HCT116 (cell line): ENCODE measurements around the gene CIART. TPM values are rescaled to one million over a fixed set of nuclear protein-coding genes. Genes with fewer than 3 reads are reported as not detected.
A peak's percentile ranks its signal among the peaks of the same experiment; 100 is the strongest.

Source experiments
- ATAC-seq: fragments of 200-7000 bp; cut with Tn5 transposase; 2 replicates; pipeline ENCODE4 v1.9.1; 2020; ENCODE audit warnings: mild to moderate bottlenecking, moderate library complexity
- BruUV-seq: library from RNA; stranded (reverse); fragments of 400-500 nt; replicated peaks from 2 replicates; lab custom pipeline; 2021; lab: Mats Ljungman, UMichigan
- CTCF ChIA-PET: fragments of 300-600 bp; sonication (Branson Sonifier 250); formaldehyde crosslinking; loops from one replicate; lab custom pipeline; 2021; ENCODE audit warnings: antibody characterized with exemption; lab: Charles Lee
- POLR2A ChIA-PET: fragments of 300-600, 350-600 bp; sonication (Branson Sonifier 250); formaldehyde crosslinking; loops from one replicate; lab custom pipeline; 2021; ENCODE audit warnings: antibody characterized with exemption; lab: Charles Lee
- RAD21 ChIA-PET, 2 experiments: fragments of 300-600 bp; sonication (Branson Sonifier 250); formaldehyde crosslinking; loops; one replicate each; lab custom pipeline; 2023; ENCODE audit warnings: low total read pairs in 2 of 2; ENCODE audit not compliant: uncharacterized antibody in 2 of 2, unreplicated experiment in 2 of 2, low non-redundant PET in 1 of 2; lab: Charles Lee
- DNase-seq: peaks from one replicate; pipeline ENCODE4 v3.0.0-alpha.2; 2010; ENCODE audit warnings: low read depth, low spot score
- H2AFZ ChIP-seq: fragments of 200-600 bp; shearing (Covaris generic), sonication (generic); 2 replicates; pipeline ENCODE4 v1.6.1; 2017; ENCODE audit warnings: low read depth, mixed run types, mixed read lengths, antibody characterized with exemption, low read length; ENCODE audit not compliant: poor library complexity, severe bottlenecking
- H3K27ac ChIP-seq: 2 replicates; pipeline ENCODE4 v1.5.1; 2012; ENCODE audit warnings: low read depth, low read length
- H3K27me3 ChIP-seq: fragments of 200-600 bp; sonication (generic); 2 replicates; pipeline ENCODE4 v1.6.1; 2016; ENCODE audit warnings: mixed run types, low read length, mixed read lengths; ENCODE audit not compliant: insufficient read depth
- H3K36me3 ChIP-seq, 2 experiments: fragments of 200-500 bp in 1 of 2; fragments of 200-600 bp in 1 of 2; sonication (Bioruptor generic) in 1 of 2; sonication (generic) in 1 of 2; 2 replicates each; pipeline versions ENCODE4 v1.5.1 to v1.6.1; 2014 to 2016; ENCODE audit warnings: low read length in 2 of 2, inconsistent platforms in 1 of 2, mixed read lengths in 1 of 2, mixed run types in 1 of 2; ENCODE audit not compliant: insufficient read depth in 2 of 2, control insufficient read depth in 1 of 2
- H3K4me1 ChIP-seq, 2 experiments: fragments of 200-600 bp in 1 of 2; sonication (generic) in 1 of 2; 2 replicates each; pipeline versions ENCODE4 v1.5.1 to v1.6.1; 2012 to 2017; ENCODE audit warnings: low read length in 2 of 2, inconsistent platforms in 1 of 2, mild to moderate bottlenecking in 1 of 2, mixed read lengths in 1 of 2, mixed run types in 1 of 2, moderate library complexity in 1 of 2; ENCODE audit not compliant: insufficient read depth in 2 of 2, control insufficient read depth in 1 of 2
- H3K4me2 ChIP-seq: fragments of 200-600 bp; sonication (generic); 2 replicates; pipeline ENCODE4 v1.6.1; 2017; ENCODE audit warnings: mixed run types, low read length, mixed read lengths
- H3K4me3 ChIP-seq, 2 experiments: fragments of 200-600 bp in 1 of 2; sonication (generic) in 1 of 2; replicated peaks in 1 of 2; 2 replicates each; pipeline ENCODE4 v1.5.1; 2011 to 2016; ENCODE audit warnings: low read length in 2 of 2, control low read depth in 1 of 2, low read depth in 1 of 2, mild to moderate bottlenecking in 1 of 2, mixed read lengths in 1 of 2, mixed run types in 1 of 2
- H3K79me2 ChIP-seq: fragments of 200-600 bp; sonication (generic); 2 replicates; pipeline ENCODE4 v1.6.1; 2017; ENCODE audit warnings: mild to moderate bottlenecking, mixed run types, low read length, moderate library complexity, mixed read lengths; ENCODE audit not compliant: insufficient read depth
- H3K9ac ChIP-seq: fragments of 200-600 bp; sonication (generic); 2 replicates; pipeline ENCODE4 v1.6.1; 2016; ENCODE audit warnings: low read length, mixed read lengths
- H3K9me2 ChIP-seq: fragments of 200-600 bp; sonication (generic), shearing (Covaris generic); 2 replicates; pipeline ENCODE4 v1.6.1; 2017; ENCODE audit warnings: mixed run types, mild to moderate bottlenecking, moderate library complexity; ENCODE audit not compliant: insufficient read depth
- H3K9me3 ChIP-seq, 2 experiments: fragments of 200-500 bp in 1 of 2; fragments of 200-600 bp in 1 of 2; sonication (Bioruptor generic) in 1 of 2; sonication (generic) in 1 of 2; 2 replicates each; pipeline ENCODE4 v1.6.1; 2014 to 2017; ENCODE audit warnings: low read length in 2 of 2, mixed read lengths in 2 of 2, inconsistent platforms in 1 of 2, low read depth in 1 of 2, mild to moderate bottlenecking in 1 of 2, mixed run types in 1 of 2, moderate library complexity in 1 of 2; ENCODE audit not compliant: control insufficient read depth in 1 of 2, insufficient read depth in 1 of 2
- H4K20me1 ChIP-seq: fragments of 200-600 bp; sonication (generic), shearing (Covaris generic); 2 replicates; pipeline ENCODE4 v1.6.1; 2017; ENCODE audit warnings: mixed run types, mild to moderate bottlenecking, moderate library complexity; ENCODE audit not compliant: insufficient read depth
- CTCF ChIP-seq, 3 experiments: fragments of 200-600 bp in 1 of 3; sonication (generic) in 1 of 3; IDR thresholded peaks in 2 of 3; conservative IDR thresholded peaks in 1 of 3; 2 replicates each; pipeline ENCODE4 v1.5.1; 2012 to 2017; ENCODE audit warnings: low read depth in 2 of 3, low read length in 2 of 3, antibody characterized with exemption in 1 of 3, borderline replicate concordance in 1 of 3, control low read depth in 1 of 3, mild to moderate bottlenecking in 1 of 3, mixed read lengths in 1 of 3, mixed run types in 1 of 3, moderate library complexity in 1 of 3; ENCODE audit not compliant: insufficient read depth in 1 of 3
- ELF1 ChIP-seq: IDR thresholded peaks from 2 replicates; pipeline ENCODE4 v1.6.1; 2012; ENCODE audit warnings: low read depth, borderline replicate concordance
- EZH2 ChIP-seq: fragments of 200-600 bp; sonication (generic); IDR thresholded peaks from 2 replicates; pipeline ENCODE4 v1.6.1; 2017; ENCODE audit warnings: antibody characterized with exemption, mixed run types
- EZH2phosphoT487 ChIP-seq: fragments of 200-600 bp; IDR thresholded peaks from 2 replicates; pipeline ENCODE4 v1.6.1; 2018; ENCODE audit warnings: antibody characterized with exemption, borderline replicate concordance
- RAD21 ChIP-seq: IDR thresholded peaks from 2 replicates; pipeline ENCODE4 v1.6.1; 2012; ENCODE audit warnings: low read depth, mild to moderate bottlenecking
- SRF ChIP-seq: IDR thresholded peaks from 2 replicates; pipeline ENCODE4 v1.6.1; 2012; ENCODE audit warnings: low read depth
- ZFX ChIP-seq: fragments of 450-650 bp; IDR thresholded peaks from 2 replicates; pipeline ENCODE4 v1.6.1; 2017
- ZNF274 ChIP-seq: fragments of 200-500 bp; sonication (Bioruptor generic); IDR thresholded peaks from 2 replicates; pipeline ENCODE4 v1.6.1; 2014; ENCODE audit warnings: mild to moderate bottlenecking, low read depth, low read length, inconsistent platforms
- intact Hi-C: fragments of 100-400 bp; cut with micrococcal nuclease; formaldehyde crosslinking; loops from 2 replicates; pipeline ENCODE4 v1.10.0; 2022
- total RNA-seq: library from RNA; stranded (reverse); gene quantifications from one replicate; pipeline ENCODE4 v1.2.1, GENCODE V29; 2021; ENCODE audit not compliant: unreplicated experiment

CIART gene
- total RNA-seq, 1 experiment from 2014 or later = 0.22 TPM

- Histone ChIP-seq H3K27me3 (no peaks in the 10 kb centered on the region), H3K9ac (peak overlapping the region; percentile 97), H3K4me2 (peak overlapping the region; percentile 99), H3K79me2 (peaks cover 22% of the 10 kb centered on the region), H3K9me2 (no peaks in the 10 kb centered on the region), H2AFZ (no peak overlapping the region), H3K27ac (peak overlapping the region; percentile 69), H3K4me1 (peaks cover 22 to 36% of the 10 kb centered on the region in 2 experiments), H3K36me3 (peaks cover 3 to 15% of the 10 kb centered on the region in 2 experiments; a peak in 2 of 4 replicates)
- no peak for DNase-seq
- ChIA-PET POLR2A (no interaction called here), RAD21 (no interaction called here), CTCF (interaction anchor here (1.0 kb wide), 1 partner anchor 12 kb away, joined by 5 read pairs; no protein-coding TSS in a partner anchor)
- intact Hi-C loops = no loop called here
- TF ChIP-seq EZH2 (no peak), RAD21 (no peak), EZH2phosphoT487 (no peak), ZNF274 (no peak), SRF (no peak), ELF1 (no peak), CTCF (IDR thresholded peaks at IDR 0.05 in 2 of 3, conservative IDR thresholded peaks at IDR 0.05 in 1 of 3; ENCODE audit: borderline replicate concordance in 1 of 3, insufficient read depth in 1 of 3, low read depth in 2 of 3, low read length in 2 of 3) (no peak), ZFX (peak; percentile 76; the same call in 1 of the 2 replicates)
- TF ChIP-seq, all 23 proteins: peak for 1
- peak; percentile 36 for ATAC-seq
- no peaks in the 10 kb centered on the region for H3K9me3 ChIP-seq
- no TSS peak for BruUV-seq
- H4K20me1 ChIP-seq = no peaks in the 10 kb centered on the region
- peak overlapping the region; percentile 93 to 100 for H3K4me3 ChIP-seq
Observed at GRCh38 chr1:150268340-150268704, 14.0 kb upstream of the CIART start.
